Epithelial cell of proximal tubule (primary cell): ENCODE data around the gene REEP3. TPM values are rescaled to one million over a fixed set of nuclear protein-coding genes. Genes with fewer than 3 reads are reported as not detected.

ENCODE experiments used
- DNase-seq: peaks from one replicate; pipeline ENCODE4 v3.0.0-alpha.2; 2011; ENCODE audit warnings: low read depth
- H3K4me3 ChIP-seq: 2 replicates; pipeline ENCODE4 v1.5.1; 2011; ENCODE audit warnings: low read depth, mild to moderate bottlenecking, low read length
- CTCF ChIP-seq: conservative IDR thresholded peaks from 2 replicates; pipeline ENCODE4 v1.5.1; 2012; ENCODE audit warnings: low read depth, mild to moderate bottlenecking, low read length
- total RNA-seq: library from RNA; depleted of rRNA; stranded (reverse); fragments of >200 nt; gene quantifications from 2 replicates; pipeline ENCODE4 v1.2.3, GENCODE V29; 2015

REEP3 gene
- total RNA-seq, 1 donor from 2014 or later: 58.6 TPM

DNA sequence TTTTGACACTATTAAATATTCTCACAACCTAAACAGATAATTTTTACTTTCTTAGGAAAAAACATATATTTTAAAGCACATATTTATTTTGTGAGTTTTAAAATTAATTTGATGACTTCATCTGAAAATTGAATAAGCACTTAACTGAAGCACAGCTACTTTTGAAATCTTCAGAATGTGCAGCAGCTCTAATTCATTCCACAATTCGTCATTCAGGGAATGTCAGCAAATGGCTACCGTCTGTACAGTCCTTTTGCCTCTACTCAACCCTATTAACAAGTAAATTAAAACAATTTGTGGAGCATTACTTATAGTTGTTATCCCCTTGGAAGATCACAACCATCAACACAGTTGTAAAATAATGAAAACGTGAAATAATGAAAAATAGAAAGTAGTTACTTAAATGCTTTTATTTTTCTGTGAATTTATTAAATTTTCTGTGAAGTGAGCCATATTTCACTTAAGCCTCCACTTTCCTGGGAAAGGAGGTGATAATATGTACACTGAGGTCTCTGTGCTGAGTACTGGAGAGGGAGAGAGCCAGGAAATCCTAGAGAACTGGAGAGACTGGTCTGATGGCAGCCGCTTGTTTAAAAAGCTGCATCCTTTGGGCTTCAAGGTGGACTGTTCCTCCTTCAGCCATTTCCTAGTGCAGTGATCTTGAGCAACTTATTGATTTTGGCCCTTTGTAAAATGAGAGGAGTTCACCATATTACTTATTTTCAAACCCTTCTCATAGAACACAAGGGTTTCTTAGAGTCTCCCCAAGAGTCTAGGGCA lies 70.6 kb downstream of the REEP3 start:
- no peak overlapping the region for H3K4me3 ChIP-seq
- no peak for TF ChIP-seq CTCF
- no peak for DNase-seq

DNA sequence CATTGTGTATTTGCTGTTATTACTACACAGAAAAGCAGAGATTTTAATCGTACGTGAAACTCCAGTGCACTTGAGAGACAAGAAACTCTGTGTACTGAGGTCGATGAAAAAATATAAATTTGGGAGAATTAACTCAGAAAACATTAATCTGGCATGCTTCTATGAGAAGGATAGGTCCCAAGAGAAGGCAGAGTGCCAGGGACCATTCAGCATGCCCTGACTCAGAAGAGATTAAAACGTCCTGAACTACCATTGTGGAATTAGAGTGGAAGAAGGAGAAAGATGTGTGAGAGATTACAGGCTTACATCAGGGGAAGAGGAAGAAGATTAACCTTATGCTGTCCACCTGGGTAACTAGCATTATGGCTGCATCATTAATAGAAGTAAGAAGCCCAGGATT lies 72.4 kb downstream of the REEP3 start:
- DNase-seq: no peak
- no peak overlapping the region for H3K4me3 ChIP-seq
- TF ChIP-seq CTCF: no peak

GRCh38 chr10:63595072-63595471 lies 73.9 kb downstream of the REEP3 start:
- DNase-seq: no peak
- no peak overlapping the region for H3K4me3 ChIP-seq
- no peak for TF ChIP-seq CTCF

- TF ChIP-seq CTCF: no peak
- H3K4me3 ChIP-seq: no peak overlapping the region
- no peak for DNase-seq
Observed at GRCh38 chr10:63596924-63597323, 75.7 kb downstream of the REEP3 start.

GRCh38 chr10:63600540-63600939 lies 79.3 kb downstream of the REEP3 start:
- H3K4me3 ChIP-seq: no peak overlapping the region
- no peak for DNase-seq
- TF ChIP-seq CTCF: no peak

GRCh38 chr10:63603709-63604445 lies 82.7 kb downstream of the REEP3 start:
- H3K4me3 ChIP-seq: no peak overlapping the region
- no peak for DNase-seq
- no peak for TF ChIP-seq CTCF
